OCI-LY1 (cell line): ENCODE results near the gene HOXB4.

ENCODE experiments used
- H2AFZ ChIP-seq: fragments of 200-600 bp; sonication (generic), shearing (Covaris generic); 2 replicates; pipeline ENCODE4 v1.6.0; 2014; ENCODE audit warnings: antibody characterized with exemption, mild to moderate bottlenecking, low read length
- H3F3A ChIP-seq: fragments of 200-600 bp; sonication (generic), shearing (Covaris generic); 2 replicates; pipeline ENCODE4 v1.6.0; 2014; ENCODE audit warnings: mild to moderate bottlenecking, antibody characterized with exemption, low read length, moderate library complexity; ENCODE audit not compliant: insufficient read depth
- H3K27ac ChIP-seq: fragments of 200-600 bp; sonication (generic); 2 replicates; pipeline ENCODE4 v1.5.1; 2014; ENCODE audit warnings: low read length, mixed run types, mild to moderate bottlenecking, low read depth; ENCODE audit not compliant: poor library complexity, severe bottlenecking
- H3K27me3 ChIP-seq: fragments of 200-600 bp; sonication (generic); 2 replicates; pipeline ENCODE4 v1.6.0; 2014; ENCODE audit warnings: antibody characterized with exemption, mild to moderate bottlenecking, low read length, moderate library complexity; ENCODE audit not compliant: insufficient read depth
- H3K36me3 ChIP-seq: fragments of 200-600 bp; sonication (generic); 2 replicates; pipeline ENCODE4 v1.6.1; 2014; ENCODE audit warnings: mild to moderate bottlenecking, antibody characterized with exemption, low read length, moderate library complexity, mixed read lengths; ENCODE audit not compliant: insufficient read depth
- H3K4me1 ChIP-seq: fragments of 200-600 bp; sonication (generic); 2 replicates; pipeline ENCODE4 v1.5.1; 2014; ENCODE audit warnings: mild to moderate bottlenecking, low read length, moderate library complexity; ENCODE audit not compliant: insufficient read depth, severe bottlenecking
- H3K4me2 ChIP-seq: fragments of 200-600 bp; sonication (generic), shearing (Covaris generic); 2 replicates; pipeline ENCODE4 v1.6.1; 2014; ENCODE audit warnings: low read length
- H3K4me3 ChIP-seq: fragments of 200-600 bp; sonication (generic); 2 replicates; pipeline ENCODE4 v1.5.1; 2014; ENCODE audit warnings: low read length, low read depth, mild to moderate bottlenecking, mixed read lengths; ENCODE audit not compliant: poor library complexity, severe bottlenecking
- H3K79me2 ChIP-seq: fragments of 200-600 bp; shearing (Covaris generic); 2 replicates; pipeline ENCODE4 v1.6.1; 2016; ENCODE audit warnings: mixed run types, low read length, mixed read lengths; ENCODE audit not compliant: insufficient read depth
- H3K9ac ChIP-seq: fragments of 200-600 bp; sonication (generic), shearing (Covaris generic); 2 replicates; pipeline ENCODE4 v1.6.1; 2014; ENCODE audit warnings: mild to moderate bottlenecking, low read length, mixed read lengths
- H3K9me2 ChIP-seq: fragments of 200-600 bp; sonication (generic), shearing (Covaris generic); 2 replicates; pipeline ENCODE4 v1.6.1; 2014; ENCODE audit warnings: low read depth, mild to moderate bottlenecking, low read length, mixed read lengths
- H3K9me3 ChIP-seq: fragments of 200-600 bp; shearing (Covaris generic); 2 replicates; pipeline ENCODE4 v1.6.1; 2014; ENCODE audit warnings: low read length, mixed read lengths
- H4K20me1 ChIP-seq: fragments of 200-600 bp; sonication (generic), shearing (Covaris generic); 2 replicates; pipeline ENCODE4 v1.6.0; 2016; ENCODE audit warnings: mild to moderate bottlenecking, low read length; ENCODE audit not compliant: insufficient read depth
- CTCF ChIP-seq: fragments of 200-600 bp; sonication (generic), shearing (Covaris generic); IDR thresholded peaks from 2 replicates; pipeline ENCODE4 v1.5.1; 2017; ENCODE audit warnings: mild to moderate bottlenecking, antibody characterized with exemption, low read length, moderate library complexity, mixed read lengths
- EZH2 ChIP-seq: fragments of 200-600 bp; sonication (generic), shearing (Covaris generic); IDR thresholded peaks from 2 replicates; pipeline ENCODE4 v1.8.0; 2017; ENCODE audit warnings: borderline replicate concordance, mixed run types, mild to moderate bottlenecking, antibody characterized with exemption, low read length, moderate library complexity, mixed read lengths

Gene HOXB4

GRCh38 chr17:48563867-48564187 lies 14.3 kb downstream of the HOXB4 start:
- no peak overlapping the region for H3K4me2 ChIP-seq
- no peaks in the 10 kb centered on the region for H3F3A ChIP-seq
- no peaks in the 10 kb centered on the region; the same call in 1 of the 2 replicates for H3K27me3 ChIP-seq
- TF ChIP-seq CTCF, result no peak
- no peak for TF ChIP-seq EZH2
- H3K27ac ChIP-seq, result no peak overlapping the region
- no peak overlapping the region for H3K4me3 ChIP-seq
- H3K36me3 ChIP-seq, result no peaks in the 10 kb centered on the region
- H3K4me1 ChIP-seq, result no peaks in the 10 kb centered on the region
- H3K9me3 ChIP-seq, result no peaks in the 10 kb centered on the region
- no peaks in the 10 kb centered on the region for H3K79me2 ChIP-seq
- no peaks in the 10 kb centered on the region for H3K9me2 ChIP-seq
- H2AFZ ChIP-seq, result no peak overlapping the region
- H3K9ac ChIP-seq, result no peak overlapping the region
- no peaks in the 10 kb centered on the region for H4K20me1 ChIP-seq

GRCh38 chr17:48563385-48563838 lies 14.7 kb downstream of the HOXB4 start:
- TF ChIP-seq CTCF, result no peak
- TF ChIP-seq EZH2, result no peak
- no peak overlapping the region for H3K4me2 ChIP-seq
- no peaks in the 10 kb centered on the region for H4K20me1 ChIP-seq
- H3F3A ChIP-seq, result no peaks in the 10 kb centered on the region
- H3K36me3 ChIP-seq, result no peaks in the 10 kb centered on the region
- no peak overlapping the region for H2AFZ ChIP-seq
- no peak overlapping the region for H3K9ac ChIP-seq
- no peak overlapping the region for H3K4me3 ChIP-seq
- no peaks in the 10 kb centered on the region for H3K79me2 ChIP-seq
- H3K4me1 ChIP-seq, result no peaks in the 10 kb centered on the region
- H3K27ac ChIP-seq, result no peak overlapping the region
- no peaks in the 10 kb centered on the region for H3K9me3 ChIP-seq
- H3K9me2 ChIP-seq, result no peaks in the 10 kb centered on the region
- H3K27me3 ChIP-seq, result no peaks in the 10 kb centered on the region; the same call in 1 of the 2 replicates

GRCh38 chr17:48562934-48563333 lies 15.2 kb downstream of the HOXB4 start:
- H3K27ac ChIP-seq, result no peak overlapping the region
- no peaks in the 10 kb centered on the region for H3K79me2 ChIP-seq
- TF ChIP-seq CTCF, result no peak
- TF ChIP-seq EZH2, result no peak
- no peaks in the 10 kb centered on the region; the same call in 1 of the 2 replicates for H3K27me3 ChIP-seq
- H3K4me2 ChIP-seq, result no peak overlapping the region
- no peaks in the 10 kb centered on the region for H3F3A ChIP-seq
- no peak overlapping the region for H3K4me3 ChIP-seq
- no peaks in the 10 kb centered on the region for H3K36me3 ChIP-seq
- no peak overlapping the region for H2AFZ ChIP-seq
- H3K9me2 ChIP-seq, result no peaks in the 10 kb centered on the region
- no peak overlapping the region for H3K9ac ChIP-seq
- no peaks in the 10 kb centered on the region for H3K4me1 ChIP-seq
- no peaks in the 10 kb centered on the region for H3K9me3 ChIP-seq
- no peaks in the 10 kb centered on the region for H4K20me1 ChIP-seq
